HUES48 (cell line): ENCODE data around the gene CISD3.

ENCODE experiments used
- H3K27ac ChIP-seq: one replicate; pipeline ENCODE4 v1.7.0; 2013; ENCODE audit warnings: low read depth, low read length, inconsistent platforms
- H3K27me3 ChIP-seq: 2 replicates; pipeline ENCODE4 v1.6.1; 2013; ENCODE audit warnings: mild to moderate bottlenecking, low read length; ENCODE audit not compliant: control insufficient read depth, insufficient read depth
- H3K36me3 ChIP-seq: 2 replicates; pipeline ENCODE4 v1.6.1; 2013; ENCODE audit warnings: low read length; ENCODE audit not compliant: control insufficient read depth, insufficient read depth
- H3K4me1 ChIP-seq: 2 replicates; pipeline ENCODE4 v1.6.1; 2013; ENCODE audit warnings: mild to moderate bottlenecking, low read length; ENCODE audit not compliant: control insufficient read depth, insufficient read depth
- H3K4me3 ChIP-seq: 2 replicates; pipeline ENCODE4 v1.5.1; 2013; ENCODE audit warnings: mild to moderate bottlenecking, low read depth, low read length
- H3K9ac ChIP-seq: 2 replicates; pipeline ENCODE4 v1.6.1; 2013; ENCODE audit warnings: mild to moderate bottlenecking, low read depth, low read length, moderate library complexity
- H3K9me3 ChIP-seq: 2 replicates; pipeline ENCODE4 v1.6.1; 2013; ENCODE audit warnings: low read length; ENCODE audit not compliant: control insufficient read depth, insufficient read depth

The CISD3 gene, protein sequence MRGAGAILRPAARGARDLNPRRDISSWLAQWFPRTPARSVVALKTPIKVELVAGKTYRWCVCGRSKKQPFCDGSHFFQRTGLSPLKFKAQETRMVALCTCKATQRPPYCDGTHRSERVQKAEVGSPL

GRCh38 chr17:38729886-38730525 lies at the start of gene CISD3:
Gene CISD3, plus strand, starts transcription at chr17:38730341. Its CDS starts 18 bp downstream, at chr17:38730359.
- peaks cover 17% of the 10 kb centered on the region for H3K36me3 ChIP-seq
- peaks cover 13% of the 10 kb centered on the region for H3K27me3 ChIP-seq
- no peaks in the 10 kb centered on the region for H3K9me3 ChIP-seq
- H3K4me1 ChIP-seq: peaks cover 3% of the 10 kb centered on the region; the same call in 1 of the 2 replicates
- peak within 1 kb of the TSS; percentile 65 for H3K27ac ChIP-seq
- peak within 1 kb of the TSS; percentile 46; the same call in 1 of the 2 replicates for H3K9ac ChIP-seq
- H3K4me3 ChIP-seq: peak within 1 kb of the TSS; percentile 67

DNA sequence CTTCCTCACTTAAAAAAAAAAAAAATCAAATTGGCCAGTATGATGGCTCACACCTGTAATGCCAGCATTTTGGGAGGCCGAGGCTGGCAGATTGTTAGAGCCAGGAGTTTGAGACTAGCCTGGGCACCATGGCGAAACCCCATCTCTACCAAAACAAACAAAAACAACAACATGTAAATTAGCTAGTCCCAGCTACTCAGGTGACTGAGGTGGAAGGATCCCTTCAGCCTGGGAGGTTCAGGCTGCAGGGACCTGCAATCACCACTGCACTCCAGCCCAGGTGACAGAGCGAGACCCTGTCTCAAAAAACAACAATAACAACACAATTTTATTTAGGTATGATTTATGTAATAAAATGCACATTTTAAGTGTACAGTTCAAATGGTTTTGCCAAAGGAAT lies 49.0 kb upstream of the CISD3 start:
- no peaks in the 10 kb centered on the region for H3K36me3 ChIP-seq
- H3K4me1 ChIP-seq: no peaks in the 10 kb centered on the region
- H3K4me3 ChIP-seq: no peak overlapping the region
- H3K9me3 ChIP-seq: no peaks in the 10 kb centered on the region
- H3K27ac ChIP-seq: no peak overlapping the region
- peaks cover 9% of the 10 kb centered on the region for H3K27me3 ChIP-seq
- H3K9ac ChIP-seq: no peak overlapping the region

DNA sequence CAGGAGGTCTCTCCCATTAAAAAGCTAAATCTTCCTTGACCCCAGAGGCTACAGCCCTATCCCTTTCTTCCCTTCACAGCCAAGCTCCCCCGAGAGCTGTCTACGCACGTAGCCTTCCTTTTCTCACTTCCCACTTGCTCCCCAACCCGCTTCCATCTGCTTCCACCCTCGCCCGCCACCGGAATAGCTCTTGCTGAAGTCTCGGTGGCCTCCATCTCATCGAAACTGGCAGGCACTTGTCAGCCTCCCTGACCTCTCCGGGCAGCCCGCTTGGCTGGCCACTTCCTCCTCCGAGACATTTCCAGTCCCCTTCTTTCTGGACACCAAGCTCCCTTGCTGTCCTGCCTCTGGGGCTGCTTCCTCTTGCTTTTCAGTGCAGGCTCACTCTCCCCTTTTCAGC lies 44.6 kb upstream of the CISD3 start:
- Histone ChIP-seq H3K9ac (no peak overlapping the region), H3K27ac (no peak overlapping the region), H3K9me3 (no peaks in the 10 kb centered on the region), H3K27me3 (no peaks in the 10 kb centered on the region), H3K36me3 (no peaks in the 10 kb centered on the region), H3K4me3 (no peak overlapping the region), H3K4me1 (no peaks in the 10 kb centered on the region)

DNA sequence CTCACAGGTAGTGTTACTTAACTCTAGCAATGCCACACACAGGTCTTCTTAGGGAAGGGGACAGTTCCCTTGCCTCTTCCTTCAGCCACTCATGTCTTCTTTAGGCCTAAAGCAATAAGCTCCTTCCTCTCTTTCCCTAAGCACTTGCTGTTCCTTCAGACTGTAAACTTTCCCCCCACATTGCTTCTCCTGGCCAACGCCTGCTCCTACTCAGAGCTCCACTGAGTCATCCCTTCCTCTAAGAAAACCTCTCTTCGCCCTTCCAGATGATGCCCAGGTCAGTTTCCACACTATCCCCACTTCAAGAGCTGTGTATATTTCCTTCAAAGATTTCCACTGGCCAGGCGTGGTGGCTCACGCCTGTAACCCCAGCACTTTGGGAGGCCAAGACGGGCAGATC lies 42.9 kb upstream of the CISD3 start:
- Histone ChIP-seq H3K9ac (no peak overlapping the region), H3K27ac (no peak overlapping the region)

DNA sequence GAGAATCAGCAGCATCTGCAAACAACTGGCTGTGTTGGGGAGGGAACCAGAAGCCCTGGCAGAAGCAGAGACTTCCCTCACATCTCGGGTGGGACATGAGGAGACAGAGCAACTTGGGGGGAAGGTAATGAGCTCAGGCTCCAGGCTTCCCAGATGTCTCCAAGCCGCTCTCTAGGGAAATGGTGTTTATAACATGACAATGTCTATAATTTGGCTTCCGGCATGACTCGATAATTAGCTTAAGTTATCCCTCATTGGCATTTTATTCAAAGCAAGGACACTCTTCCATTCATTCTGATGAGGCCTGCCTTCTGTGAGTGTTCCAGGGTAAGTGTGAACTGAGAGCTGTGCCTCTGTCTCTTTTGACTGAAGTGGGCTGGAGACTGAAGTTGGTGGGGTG lies 39.8 kb upstream of the CISD3 start:
- Histone ChIP-seq H3K9me3 (no peaks in the 10 kb centered on the region), H3K27ac (no peak overlapping the region), H3K36me3 (no peaks in the 10 kb centered on the region), H3K4me3 (no peak overlapping the region), H3K27me3 (peaks cover 10% of the 10 kb centered on the region), H3K4me1 (no peaks in the 10 kb centered on the region), H3K9ac (no peak overlapping the region)

More for the DNA sequence above, 42.9 kb upstream of the CISD3 start:
- H3K9me3 ChIP-seq: no peaks in the 10 kb centered on the region
- H3K27me3 ChIP-seq: peaks cover 3% of the 10 kb centered on the region; the same call in 1 of the 2 replicates
- no peak overlapping the region for H3K4me3 ChIP-seq
- no peaks in the 10 kb centered on the region for H3K36me3 ChIP-seq
- no peaks in the 10 kb centered on the region for H3K4me1 ChIP-seq

- H3K9me3 ChIP-seq: no peaks in the 10 kb centered on the region
- H3K36me3 ChIP-seq: no peaks in the 10 kb centered on the region
- no peak overlapping the region for H3K27ac ChIP-seq
- H3K4me1 ChIP-seq: no peaks in the 10 kb centered on the region
- H3K4me3 ChIP-seq: no peak overlapping the region
- H3K27me3 ChIP-seq: peaks cover 10% of the 10 kb centered on the region
- no peak overlapping the region for H3K9ac ChIP-seq
Observed at GRCh38 chr17:38691154-38691553, 39.0 kb upstream of the CISD3 start.

- Histone ChIP-seq H3K27ac (no peak overlapping the region), H3K36me3 (no peaks in the 10 kb centered on the region), H3K9ac (no peak overlapping the region), H3K4me3 (no peak overlapping the region), H3K9me3 (no peaks in the 10 kb centered on the region), H3K4me1 (no peaks in the 10 kb centered on the region), H3K27me3 (peaks cover 29% of the 10 kb centered on the region)
Observed at GRCh38 chr17:38693700-38694329, 36.3 kb upstream of the CISD3 start.

- H3K9me3 ChIP-seq: no peaks in the 10 kb centered on the region
- H3K9ac ChIP-seq: no peak overlapping the region
- H3K36me3 ChIP-seq: no peaks in the 10 kb centered on the region
- no peak overlapping the region for H3K4me3 ChIP-seq
- H3K27me3 ChIP-seq: peaks cover 59% of the 10 kb centered on the region
- H3K4me1 ChIP-seq: peaks cover 6% of the 10 kb centered on the region; the same call in 1 of the 2 replicates
- H3K27ac ChIP-seq: no peak overlapping the region
Observed at GRCh38 chr17:38697061-38697820, 32.9 kb upstream of the CISD3 start.

- H3K9ac ChIP-seq: no peak overlapping the region
- H3K27ac ChIP-seq: no peak overlapping the region
- no peak overlapping the region for H3K4me3 ChIP-seq
- peaks cover 18% of the 10 kb centered on the region for H3K4me1 ChIP-seq
- H3K27me3 ChIP-seq: peaks cover 69% of the 10 kb centered on the region
- H3K9me3 ChIP-seq: no peaks in the 10 kb centered on the region
- no peaks in the 10 kb centered on the region for H3K36me3 ChIP-seq
Observed at GRCh38 chr17:38698760-38699159, 31.4 kb upstream of the CISD3 start.

DNA sequence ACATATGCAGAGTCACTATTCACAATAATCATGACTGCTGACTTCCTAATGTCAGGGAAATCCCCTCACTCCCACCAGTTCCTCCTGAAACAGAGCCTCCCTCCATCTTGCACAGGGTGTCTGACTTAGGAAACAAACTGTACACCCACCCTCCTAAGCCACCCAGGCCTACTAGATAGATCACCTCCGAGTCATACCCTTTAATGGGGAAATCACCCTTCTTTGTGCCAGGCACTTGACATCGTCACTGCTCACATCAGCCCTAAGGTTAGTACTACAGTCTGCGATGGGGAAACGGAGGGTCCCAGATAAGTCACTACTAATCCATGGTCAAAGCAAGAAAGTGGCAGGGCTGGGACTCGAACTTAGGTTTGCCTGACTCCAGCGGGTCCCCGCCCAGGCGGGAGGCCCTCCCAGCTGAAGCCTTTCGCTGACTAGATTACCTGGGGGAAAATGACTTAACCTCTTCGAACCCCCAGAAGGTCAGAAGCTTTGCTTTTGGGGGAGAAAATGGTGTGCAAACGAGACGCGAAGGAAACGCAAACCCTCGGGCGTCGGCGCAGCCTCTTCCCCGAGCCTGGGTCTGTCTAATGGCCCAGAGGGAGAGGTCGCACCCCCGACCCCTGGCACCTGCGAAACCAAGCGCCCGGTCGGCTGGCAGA lies 28.5 kb upstream of the CISD3 start:
- H3K9ac ChIP-seq: no peak overlapping the region
- peaks cover 27% of the 10 kb centered on the region for H3K4me1 ChIP-seq
- H3K9me3 ChIP-seq: no peaks in the 10 kb centered on the region
- peak overlapping the region; percentile 67 for H3K4me3 ChIP-seq
- no peaks in the 10 kb centered on the region for H3K36me3 ChIP-seq
- H3K27ac ChIP-seq: no peak overlapping the region
- peaks cover 87% of the 10 kb centered on the region for H3K27me3 ChIP-seq
